NT2/D1 (cell line): Measurements from ENCODE around the gene DDO.

Experiments
- DNase-seq: peaks from one replicate; pipeline ENCODE4 v3.0.0-alpha.2; 2011; ENCODE audit warnings: low read depth, low spot score
- H3K27me3 ChIP-seq: 2 replicates; pipeline ENCODE4 v1.6.0; 2011; ENCODE audit warnings: mild to moderate bottlenecking; ENCODE audit not compliant: insufficient read length, insufficient read depth
- H3K36me3 ChIP-seq: 2 replicates; pipeline ENCODE4 v1.6.1; 2011; ENCODE audit warnings: mild to moderate bottlenecking, low read length, mixed read lengths; ENCODE audit not compliant: insufficient read depth, insufficient read length
- H3K4me1 ChIP-seq: 2 replicates; pipeline ENCODE4 v1.5.1; 2011; ENCODE audit not compliant: insufficient read depth, insufficient read length
- H3K4me3 ChIP-seq: 2 replicates; pipeline ENCODE4 v1.5.1; 2011; ENCODE audit warnings: low read depth; ENCODE audit not compliant: insufficient read length
- H3K9ac ChIP-seq: 2 replicates; pipeline ENCODE4 v1.6.0; 2011; ENCODE audit warnings: low read depth; ENCODE audit not compliant: insufficient read length
- H3K9me3 ChIP-seq: 2 replicates; pipeline ENCODE4 v1.5.1; 2011; ENCODE audit warnings: mild to moderate bottlenecking, low read length; ENCODE audit not compliant: insufficient read depth
- SUZ12 ChIP-seq: IDR thresholded peaks from 2 replicates; pipeline ENCODE4 v1.6.1; 2011; ENCODE audit not compliant: insufficient read length, insufficient read depth; ENCODE audit errors: extremely low read depth
- YY1 ChIP-seq: IDR thresholded peaks from 2 replicates; pipeline ENCODE4 v1.6.1; 2011; ENCODE audit not compliant: insufficient read length, insufficient read depth
- ZNF274 ChIP-seq: IDR thresholded peaks from 2 replicates; pipeline ENCODE4 v1.6.1; 2011; ENCODE audit warnings: mild to moderate bottlenecking, low read depth, low read length

The DDO gene

DNA sequence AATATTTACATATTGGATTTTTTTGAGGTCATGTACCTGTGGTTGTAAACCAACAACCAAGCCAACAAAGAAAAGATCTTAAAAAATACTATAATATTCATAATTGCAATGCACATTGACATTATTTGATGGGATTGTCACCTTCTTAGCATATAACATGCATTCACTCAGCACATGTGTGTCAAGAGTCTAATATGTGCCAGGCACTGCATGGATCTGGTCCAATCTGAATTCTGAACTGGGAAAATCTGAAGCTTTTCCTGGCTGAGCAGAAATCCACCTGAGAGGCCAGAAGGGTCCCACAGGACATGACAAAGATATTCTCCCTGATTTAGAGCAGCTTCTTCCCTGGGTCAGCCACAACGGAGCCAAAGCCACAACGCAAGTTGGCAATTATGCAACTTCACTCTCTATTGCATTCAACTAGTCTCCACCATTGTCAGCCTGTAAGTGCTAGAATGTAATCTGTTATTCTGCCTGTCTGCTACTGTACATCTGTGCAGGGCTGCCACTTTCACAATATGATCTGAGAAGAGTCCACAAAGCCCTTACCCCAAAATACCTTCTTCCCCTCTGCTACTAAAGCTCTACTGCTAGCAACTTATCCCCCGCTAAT, 17.0 kb upstream of the DDO start:
- TF ChIP-seq YY1 (no peak), SUZ12 (no peak), ZNF274 (no peak)
- no peak overlapping the region for H3K9ac ChIP-seq
- H3K4me3 ChIP-seq: no peak overlapping the region
- H3K9me3 ChIP-seq: no peaks in the 10 kb centered on the region
- no peak for DNase-seq
- H3K4me1 ChIP-seq: no peaks in the 10 kb centered on the region
- no peaks in the 10 kb centered on the region for H3K36me3 ChIP-seq
- no peaks in the 10 kb centered on the region for H3K27me3 ChIP-seq

DNA sequence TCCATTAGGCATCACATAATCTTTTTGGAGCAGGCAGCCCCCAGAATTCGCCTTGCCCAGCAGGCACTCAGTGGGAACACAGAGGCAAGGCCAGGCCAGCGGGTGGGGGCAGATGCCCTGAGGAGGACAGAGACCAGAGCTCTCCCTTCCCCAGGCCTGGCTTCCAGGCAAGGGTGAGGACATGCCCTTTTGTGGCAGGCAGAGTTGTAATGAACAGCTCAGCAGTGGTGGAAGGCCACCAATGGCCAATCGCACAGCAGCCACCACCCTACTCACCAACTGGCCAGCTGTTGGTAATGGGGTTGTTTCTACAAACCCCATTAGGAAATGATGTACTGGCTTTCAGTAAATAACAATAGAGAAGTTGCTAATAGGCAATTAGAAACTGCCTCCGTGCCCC, 15.4 kb upstream of the DDO start:
- H3K9me3 ChIP-seq: no peaks in the 10 kb centered on the region
- no peak for DNase-seq
- no peaks in the 10 kb centered on the region for H3K36me3 ChIP-seq
- no peak overlapping the region for H3K9ac ChIP-seq
- H3K4me1 ChIP-seq: no peaks in the 10 kb centered on the region
- TF ChIP-seq ZNF274 (no peak), SUZ12 (no peak), YY1 (no peak)
- no peak overlapping the region for H3K4me3 ChIP-seq
- no peaks in the 10 kb centered on the region for H3K27me3 ChIP-seq

DNA sequence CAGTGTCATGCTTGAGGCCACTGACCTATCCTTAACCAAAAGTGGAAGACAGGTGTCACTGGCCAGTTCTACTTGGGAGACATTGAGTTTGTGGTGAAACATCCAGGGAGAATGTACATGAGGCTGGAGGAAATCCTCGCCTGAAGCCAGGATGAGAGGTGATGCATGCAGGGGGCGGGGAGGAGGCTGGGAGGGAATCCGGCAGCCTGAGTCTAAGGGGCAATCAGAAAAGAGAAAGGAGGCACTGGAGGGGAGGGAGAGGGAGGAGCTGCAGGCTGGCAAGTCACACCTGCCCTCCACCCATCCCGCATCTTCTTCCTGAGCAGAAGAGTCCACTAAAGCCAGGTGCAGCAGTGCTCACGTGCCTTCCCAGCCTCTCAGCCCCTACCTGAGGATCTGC, 14.9 kb upstream of the DDO start:
- no peak for TF ChIP-seq SUZ12
- TF ChIP-seq ZNF274: no peak
- no peak for TF ChIP-seq YY1
- no peak for DNase-seq

DNA sequence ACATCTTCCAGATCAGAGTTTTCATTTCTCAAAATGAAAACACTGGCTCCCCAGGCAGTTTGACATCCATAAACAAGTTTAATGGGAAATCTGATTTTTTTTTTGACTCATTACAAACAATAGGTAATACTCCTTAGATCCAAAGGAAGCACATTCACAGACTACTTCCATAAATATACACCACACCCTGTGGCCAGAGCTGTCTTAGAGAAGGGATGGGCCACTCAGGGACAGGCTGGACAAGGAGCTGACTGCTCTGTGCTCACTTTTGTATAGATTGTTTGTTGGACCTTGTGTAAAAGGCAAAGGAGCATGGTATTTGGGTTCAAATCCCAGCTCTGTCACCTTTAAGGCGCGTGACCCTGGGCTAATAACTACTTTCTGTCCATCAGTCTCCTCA, 12.8 kb upstream of the DDO start:
- H3K4me3 ChIP-seq: no peak overlapping the region
- DNase-seq: no peak
- H3K9ac ChIP-seq: no peak overlapping the region
- no peaks in the 10 kb centered on the region for H3K9me3 ChIP-seq
- TF ChIP-seq SUZ12: no peak
- no peak for TF ChIP-seq YY1
- no peak for TF ChIP-seq ZNF274
- no peaks in the 10 kb centered on the region for H3K27me3 ChIP-seq
- H3K36me3 ChIP-seq: no peaks in the 10 kb centered on the region
- H3K4me1 ChIP-seq: no peaks in the 10 kb centered on the region

More for the DNA sequence above, 14.9 kb upstream of the DDO start:
- Histone ChIP-seq H3K9me3 (no peaks in the 10 kb centered on the region), H3K9ac (no peak overlapping the region), H3K27me3 (no peaks in the 10 kb centered on the region), H3K36me3 (no peaks in the 10 kb centered on the region), H3K4me1 (no peaks in the 10 kb centered on the region), H3K4me3 (no peak overlapping the region)

DNA sequence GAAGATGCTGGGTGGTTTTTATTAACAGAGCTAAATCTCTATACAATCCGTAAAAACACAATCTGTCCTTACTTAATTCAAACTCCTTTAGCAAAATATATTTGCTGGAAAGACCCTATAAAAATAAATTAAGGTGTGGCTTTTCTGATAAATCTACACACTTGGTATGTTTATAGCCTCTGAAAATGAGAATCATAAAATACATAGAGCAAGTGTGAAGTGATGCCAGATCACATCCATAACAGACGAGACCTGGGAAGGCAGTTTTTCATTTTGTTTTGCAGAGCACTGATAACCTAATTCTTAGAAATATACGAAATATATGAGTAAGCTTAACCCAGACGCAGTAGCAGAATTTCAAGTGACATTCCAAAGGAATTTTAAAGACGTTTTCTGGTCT, 10.4 kb upstream of the DDO start:
- Histone ChIP-seq H3K4me3 (no peak overlapping the region), H3K9me3 (no peaks in the 10 kb centered on the region), H3K36me3 (no peaks in the 10 kb centered on the region), H3K4me1 (no peaks in the 10 kb centered on the region), H3K27me3 (no peaks in the 10 kb centered on the region), H3K9ac (no peak overlapping the region)
- TF ChIP-seq SUZ12 (no peak), ZNF274 (no peak), YY1 (no peak)
- no peak for DNase-seq

DNA sequence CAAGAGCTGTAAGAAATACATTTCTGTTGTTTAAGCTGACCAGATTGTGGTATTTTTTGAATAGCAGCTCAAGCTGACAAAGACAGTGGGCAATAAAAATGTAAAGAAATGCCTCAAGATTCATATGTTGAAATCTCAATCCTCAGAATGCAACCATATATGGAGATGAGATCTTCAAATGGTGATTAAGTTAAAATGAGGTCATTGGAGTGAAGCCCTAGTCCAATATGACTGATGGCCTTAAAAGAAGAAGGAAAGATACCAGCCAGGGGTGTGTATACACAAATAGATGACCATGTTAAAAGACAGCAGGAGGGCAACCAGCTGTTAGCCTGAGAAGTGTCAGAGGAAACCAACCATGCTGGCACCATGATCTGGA, 7.1 kb upstream of the DDO start:
- H3K4me1 ChIP-seq: no peaks in the 10 kb centered on the region
- H3K36me3 ChIP-seq: no peaks in the 10 kb centered on the region
- H3K9ac ChIP-seq: no peak overlapping the region
- DNase-seq: no peak
- H3K9me3 ChIP-seq: no peaks in the 10 kb centered on the region
- no peak overlapping the region for H3K4me3 ChIP-seq
- H3K27me3 ChIP-seq: no peaks in the 10 kb centered on the region
- no peak for TF ChIP-seq ZNF274
- no peak for TF ChIP-seq SUZ12
- TF ChIP-seq YY1: no peak

DNA sequence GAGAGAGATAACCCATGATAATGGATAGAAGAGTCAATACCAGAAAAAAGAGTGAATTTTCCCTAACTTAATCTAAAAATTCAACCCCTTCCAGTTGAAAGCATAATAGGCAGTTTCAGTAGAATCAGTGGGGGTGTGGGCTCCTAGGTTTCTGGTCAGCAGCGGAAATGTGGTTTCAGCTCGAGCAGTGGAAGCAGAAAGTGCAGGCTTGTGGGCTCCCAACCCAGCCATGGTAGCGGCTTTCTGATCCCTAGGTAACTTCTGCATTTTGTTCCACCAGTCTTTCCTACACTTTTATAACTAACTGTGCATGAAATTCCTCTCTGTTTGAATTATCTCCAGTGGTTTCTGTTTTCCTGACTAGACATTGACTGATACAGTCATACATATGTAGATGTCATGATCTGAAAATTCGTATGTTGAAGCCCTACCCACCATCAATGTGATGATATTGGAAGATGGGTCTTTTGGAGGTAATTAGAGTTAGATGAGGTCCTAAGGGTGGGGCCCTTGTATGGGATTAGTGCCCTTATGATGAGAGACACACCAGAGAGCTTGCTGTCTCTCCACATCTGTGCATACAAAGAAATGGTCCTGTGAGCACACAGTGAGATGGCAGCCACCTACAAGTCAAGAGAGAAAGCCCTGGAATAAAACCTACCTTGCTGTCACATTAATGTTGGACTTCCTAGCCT, 6.5 kb upstream of the DDO start:
- no peaks in the 10 kb centered on the region for H3K9me3 ChIP-seq
- no peak for DNase-seq
- no peaks in the 10 kb centered on the region for H3K36me3 ChIP-seq
- H3K9ac ChIP-seq: no peak overlapping the region
- H3K4me1 ChIP-seq: no peaks in the 10 kb centered on the region
- H3K27me3 ChIP-seq: no peaks in the 10 kb centered on the region
- no peak overlapping the region for H3K4me3 ChIP-seq
- no peak for TF ChIP-seq YY1
- TF ChIP-seq SUZ12: no peak
- no peak for TF ChIP-seq ZNF274
